OCI-LY7 (cell line): Measurements from ENCODE around the gene MYMX.

Experiments used
- CTCF ChIP-seq: fragments of 200-600 bp; sonication (generic); conservative IDR thresholded peaks from 2 replicates; pipeline ENCODE4 v1.5.1; 2014; ENCODE audit warnings: mild to moderate bottlenecking, antibody characterized with exemption, low read length, moderate library complexity, mixed read lengths
- EZH2phosphoT487 ChIP-seq: fragments of 200-600 bp; sonication (generic); IDR thresholded peaks from 2 replicates; pipeline ENCODE4 v1.6.1; 2018; ENCODE audit warnings: low read depth, borderline replicate concordance, mild to moderate bottlenecking, mixed run types, antibody characterized with exemption, low read length, moderate library complexity, mixed read lengths

GRCh38 chr6:44172731-44173500, 43.8 kb upstream of the MYMX start:
- TF ChIP-seq CTCF (peak; percentile 98), EZH2phosphoT487 (no peak)
